ENCODE data around the gene TSPAN13.

GRCh38 chr7:16708511-16708910 is 45.0 kb upstream of the TSPAN13 start:
- TF ChIP-seq POLR2A (IDR thresholded peaks at IDR 0.05) (no peak), CTCF (IDR thresholded peaks at IDR 0.05) (no peak)
